Lower leg skin (tissue), 3 donors: ENCODE data around the gene BMP7.

Experiments
- POLR2A ChIP-seq, 2 donors: fragments of 450-650 bp; IDR thresholded peaks; one replicate each; pipeline ENCODE4 v1.6.1; 2016 to 2017; ENCODE audit warnings: antibody characterized with exemption in 2 of 2, mild to moderate bottlenecking in 1 of 2, moderate library complexity in 1 of 2
- TF ChIP-seq, protein P1 (sequence below), 3 donors: fragments of 450-650 bp; IDR thresholded peaks; one replicate each; pipeline ENCODE4 v1.5.1; 2016; ENCODE audit warnings: antibody characterized with exemption in 3 of 3, mild to moderate bottlenecking in 3 of 3, moderate library complexity in 2 of 3

DNA sequence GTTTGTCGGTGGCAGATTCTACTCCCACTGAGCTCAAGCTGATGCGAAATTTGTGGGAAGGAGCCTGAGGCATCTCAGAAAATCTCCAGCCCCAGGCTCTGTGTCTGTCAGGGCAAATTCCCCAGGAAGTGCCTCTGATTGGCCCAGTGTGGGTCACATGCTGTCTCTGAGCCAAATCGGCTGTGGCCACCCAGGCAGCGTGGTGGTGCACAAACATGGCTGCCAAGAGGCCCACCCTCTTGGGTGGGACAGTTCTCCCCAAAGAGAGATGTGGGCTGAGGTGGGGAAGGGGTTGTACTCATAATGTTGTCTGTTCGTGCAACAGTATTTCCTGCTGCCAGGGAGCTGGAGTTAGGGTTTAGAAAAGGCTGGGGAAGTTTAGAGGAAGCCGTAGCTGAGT, 130.6 kb downstream of the BMP7 start:
- TF ChIP-seq POLR2A (IDR thresholded peaks at IDR 0.05): no peak
- TF ChIP-seq, protein P1, sequence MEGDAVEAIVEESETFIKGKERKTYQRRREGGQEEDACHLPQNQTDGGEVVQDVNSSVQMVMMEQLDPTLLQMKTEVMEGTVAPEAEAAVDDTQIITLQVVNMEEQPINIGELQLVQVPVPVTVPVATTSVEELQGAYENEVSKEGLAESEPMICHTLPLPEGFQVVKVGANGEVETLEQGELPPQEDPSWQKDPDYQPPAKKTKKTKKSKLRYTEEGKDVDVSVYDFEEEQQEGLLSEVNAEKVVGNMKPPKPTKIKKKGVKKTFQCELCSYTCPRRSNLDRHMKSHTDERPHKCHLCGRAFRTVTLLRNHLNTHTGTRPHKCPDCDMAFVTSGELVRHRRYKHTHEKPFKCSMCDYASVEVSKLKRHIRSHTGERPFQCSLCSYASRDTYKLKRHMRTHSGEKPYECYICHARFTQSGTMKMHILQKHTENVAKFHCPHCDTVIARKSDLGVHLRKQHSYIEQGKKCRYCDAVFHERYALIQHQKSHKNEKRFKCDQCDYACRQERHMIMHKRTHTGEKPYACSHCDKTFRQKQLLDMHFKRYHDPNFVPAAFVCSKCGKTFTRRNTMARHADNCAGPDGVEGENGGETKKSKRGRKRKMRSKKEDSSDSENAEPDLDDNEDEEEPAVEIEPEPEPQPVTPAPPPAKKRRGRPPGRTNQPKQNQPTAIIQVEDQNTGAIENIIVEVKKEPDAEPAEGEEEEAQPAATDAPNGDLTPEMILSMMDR (IDR thresholded peaks at IDR 0.05): no peak
